K562 (cell line): ENCODE data around the gene HYCC2. TPM values are rescaled to one million over a fixed set of nuclear protein-coding genes. Genes with fewer than 3 reads are reported as not detected.

Experiments
- ATAC-seq: fragments of 200-7000 bp; cut with Tn5 transposase; 3 replicates; pipeline ENCODE4 v1.9.1; 2020; ENCODE audit warnings: moderate library complexity
- BruUV-seq: library from RNA; stranded (reverse); fragments of 400-500 nt; replicated peaks from 2 replicates; lab custom pipeline; 2021; lab: Mats Ljungman, UMichigan
- CTCF ChIA-PET: fragments of 300-600 bp; formaldehyde crosslinking; extraction: SDS; loops from one replicate; lab custom pipeline; 2021; ENCODE audit warnings: low intra/inter-chr PET ratio; lab: Yijun Ruan, JAX
- POLR2A ChIA-PET: fragments of 300-600, 350-650 bp; sonication (Branson Sonifier 250); formaldehyde crosslinking; extraction: SDS; loops from one replicate; lab custom pipeline; 2021; ENCODE audit warnings: antibody characterized with exemption, inconsistent platforms; lab: Yijun Ruan, JAX
- DNase-seq, 4 experiments: peaks; one replicate each; pipeline versions ENCODE4 v3.0.0 to v3.0.0-alpha.2; 2011 to 2018; ENCODE audit warnings: low spot score in 3 of 4, mixed read lengths in 3 of 4; ENCODE audit errors: extremely low read depth in 1 of 4
- FAIRE-seq: peaks from 2 replicates; lab custom pipeline; 2011; peaks lifted over from hg19 to GRCh38; lab: Jason Lieb, UNC
- H2AFZ ChIP-seq: 2 replicates; pipeline ENCODE4 v1.6.0; 2011; ENCODE audit warnings: low read depth, low read length, control low read depth, inconsistent platforms
- H3K27ac ChIP-seq: fragments of 200-600 bp; 3 replicates; pipeline ENCODE4 v1.8.0; 2011; ENCODE audit warnings: low read depth, mild to moderate bottlenecking, control low read depth, inconsistent platforms, low read length, moderate library complexity, mixed read lengths; ENCODE audit errors: extremely low read depth
- H3K27me3 ChIP-seq, 2 experiments: fragments of 300-600 bp in 1 of 2; 2 replicates in 1 of 2; 3 replicates in 1 of 2; pipeline versions ENCODE4 v1.6.0 to v1.8.0; 2011; ENCODE audit warnings: inconsistent platforms in 2 of 2, low read length in 2 of 2, mild to moderate bottlenecking in 1 of 2, mixed read lengths in 1 of 2, moderate library complexity in 1 of 2; ENCODE audit not compliant: control insufficient read depth in 2 of 2, insufficient read depth in 2 of 2
- H3K36me3 ChIP-seq: fragments of 300-600 bp; 3 replicates; pipeline ENCODE4 v1.8.0; 2011; ENCODE audit warnings: mild to moderate bottlenecking, low read length, inconsistent platforms; ENCODE audit not compliant: control insufficient read depth, insufficient read depth
- H3K4me1 ChIP-seq, 2 experiments: fragments of 200-600 bp in 1 of 2; replicated peaks in 1 of 2; 2 replicates in 1 of 2; 3 replicates in 1 of 2; pipeline versions ENCODE4 v1.5.1 to v1.8.0; 2011; ENCODE audit warnings: inconsistent platforms in 2 of 2, low read length in 2 of 2, mild to moderate bottlenecking in 1 of 2, mixed read lengths in 1 of 2, moderate library complexity in 1 of 2; ENCODE audit not compliant: control insufficient read depth in 2 of 2, insufficient read depth in 2 of 2
- H3K4me2 ChIP-seq: 2 replicates; pipeline ENCODE4 v1.6.1; 2011; ENCODE audit warnings: low read length, control low read depth, inconsistent platforms, mixed read lengths; ENCODE audit not compliant: insufficient read depth
- H3K4me3 ChIP-seq: fragments of 200-600 bp; sonication (generic), shearing (Covaris generic); 2 replicates; pipeline ENCODE4 v1.5.1; 2016; ENCODE audit warnings: control low read depth, inconsistent platforms
- H3K79me2 ChIP-seq: fragments of 200-600 bp; 3 replicates; pipeline ENCODE4 v1.8.0; 2011; ENCODE audit warnings: low read length, inconsistent platforms; ENCODE audit not compliant: control insufficient read depth, insufficient read depth
- H3K9ac ChIP-seq, 2 experiments: 2 replicates each; pipeline versions ENCODE4 v1.6.0 to v1.6.1; 2011; ENCODE audit warnings: low read depth in 2 of 2, low read length in 2 of 2, control low read depth in 1 of 2, inconsistent platforms in 1 of 2, mild to moderate bottlenecking in 1 of 2, mixed read lengths in 1 of 2; ENCODE audit not compliant: insufficient read depth in 1 of 2
- H3K9me1 ChIP-seq: one replicate; pipeline ENCODE4 v1.6.0; 2011; ENCODE audit warnings: inconsistent platforms, mild to moderate bottlenecking, low read length, moderate library complexity; ENCODE audit not compliant: control insufficient read depth, insufficient read depth
- H3K9me3 ChIP-seq: replicated peaks from 2 replicates; pipeline ENCODE4 v1.5.1; 2011; ENCODE audit warnings: low read depth, low read length, inconsistent platforms; ENCODE audit not compliant: control insufficient read depth, insufficient read depth
- H4K20me1 ChIP-seq: replicated peaks from 2 replicates; pipeline ENCODE4 v1.6.1; 2011; ENCODE audit warnings: low read length, inconsistent platforms, mixed read lengths; ENCODE audit not compliant: control insufficient read depth, insufficient read depth
- CBFA2T3 ChIP-seq: fragments of 450-650 bp; IDR thresholded peaks from 2 replicates; pipeline ENCODE4 v1.6.1; 2017
- CBX3 ChIP-seq, 2 experiments: IDR thresholded peaks; 1 replicate in 1 of 2; 2 replicates in 1 of 2; pipeline ENCODE4 v1.6.1; 2012; ENCODE audit warnings: inconsistent platforms in 2 of 2, low read length in 2 of 2, borderline replicate concordance in 1 of 2, control low read depth in 1 of 2
- HMBOX1 ChIP-seq: sonication (generic); IDR thresholded peaks from 2 replicates; pipeline ENCODE4 v1.6.1; 2016
- NFXL1 ChIP-seq: fragments of 450-650 bp; formaldehyde crosslinking; IDR thresholded peaks from 2 replicates; pipeline ENCODE4 v1.4.0; 2021; ENCODE audit warnings: mild to moderate bottlenecking
- PKNOX1 ChIP-seq: fragments of 450-650 bp; IDR thresholded peaks from 2 replicates; pipeline ENCODE4 v1.6.1; 2016
- POLR2AphosphoS5 ChIP-seq: IDR thresholded peaks from 2 replicates; pipeline ENCODE4 v1.6.1; 2011; ENCODE audit warnings: mild to moderate bottlenecking, low read depth, low read length, moderate library complexity; ENCODE audit not compliant: control insufficient read depth, insufficient read depth
- WGBS: fragments of 100-300 bp; shearing (Covaris generic); methylation state at CpG from one replicate; pipeline ENCODE4 v1.1.6; 2016; ENCODE audit warnings: low coverage, mixed read lengths; ENCODE audit not compliant: insufficient coverage; ENCODE audit errors: missing lambda C conversion rate; 5-methylcytosine and 5-hydroxymethylcytosine counted together
- in situ Hi-C: fragments of 300-500 bp; cut with MboI; formaldehyde crosslinking; loops from 4 replicates; pipeline ENCODE4 v1.15.0; 2018; ENCODE audit warnings: inconsistent platforms, mixed read lengths
- intact Hi-C: fragments of 100-400 bp; cut with micrococcal nuclease; formaldehyde crosslinking; loops from 2 replicates; pipeline ENCODE4 v1.14.2; 2022
- polyA plus RNA-seq, 8 experiments: library from polyadenylated mRNA; depleted of rRNA in 4 of 8; stranded (reverse) in 5 of 8; unstranded in 3 of 8; fragments of >200 nt; fragmentation: Nextera tagmentation in 2 of 8; fragmentation: Illumina TruSeq in 1 of 8; extraction: Ambion mirVana in 2 of 8; extraction: Trizol in 1 of 8; gene quantifications; 2 replicates each; pipeline versions ENCODE4 v1.2.1 to v1.2.3, GENCODE V29; 2011 to 2014; ENCODE audit warnings: inconsistent platforms in 1 of 8, missing spikeins in 1 of 8
- total RNA-seq, 7 experiments: library from RNA; depleted of rRNA in 6 of 7; stranded (reverse); fragments of >200 nt in 6 of 7; fragmentation: Illumina TruSeq in 2 of 7; extraction: Trizol in 2 of 7; gene quantifications; 2 replicates each; pipeline versions ENCODE4 v1.2.1 to v1.2.3, GENCODE V29; 2011 to 2021; ENCODE audit warnings: low replicate concordance in 1 of 7

HYCC2 gene
- total and polyA plus RNA-seq, 9 of the 15 experiments (the other 6 are each of a cell fraction or from before 2014, with no cell fraction given), result 5.4 to 20.0 (median 9.8) TPM

DNA sequence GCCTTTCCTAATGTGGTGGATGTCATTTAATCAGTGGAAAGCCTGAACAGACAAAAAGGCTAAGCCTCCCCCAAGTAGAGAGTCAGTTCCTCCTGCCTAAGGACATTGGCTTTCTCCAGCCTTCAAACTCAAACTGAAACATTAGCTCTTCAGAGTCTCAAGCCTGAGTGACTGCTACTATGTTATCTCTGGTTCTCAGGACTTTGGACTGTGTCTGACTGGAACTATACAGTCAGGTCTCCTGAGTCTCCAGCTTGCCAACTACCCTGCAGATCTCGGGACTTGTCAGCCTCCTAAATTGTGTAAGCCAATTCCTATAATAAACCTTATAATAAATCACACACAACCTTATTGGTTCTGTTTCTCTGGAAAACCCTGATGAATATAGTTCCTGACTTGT is 12.6 kb downstream of the HYCC2 start:
- H2AFZ ChIP-seq, result no peak overlapping the region
- H3K9me3 ChIP-seq, result no peaks in the 10 kb centered on the region
- peaks cover 14 to 36% of the 10 kb centered on the region in 2 experiments for H3K4me1 ChIP-seq
- H3K4me3 ChIP-seq, result no peak overlapping the region
- peaks cover 91% of the 10 kb centered on the region for H3K79me2 ChIP-seq
- POLR2A ChIA-PET, result interaction anchor here (0.7 to 0.9 kb wide), 2 partner anchors 9 to 20 kb away, joined by 3 to 4 read pairs; no protein-coding TSS in a partner anchor
- FAIRE-seq (peak; percentile 80), DNase-seq (peak in 2 of 4 experiments; percentile 22 to 59), ATAC-seq (peak; percentile 84)
- no peaks in the 10 kb centered on the region for H3K27me3 ChIP-seq
- H3K4me2 ChIP-seq, result no peak overlapping the region
- peaks cover 43% of the 10 kb centered on the region for H3K36me3 ChIP-seq
- intact Hi-C loops (no loop called here), in situ Hi-C loops (no loop called here)
- H4K20me1 ChIP-seq, result no peaks in the 10 kb centered on the region
- H3K9ac ChIP-seq, result no peak overlapping the region
- H3K27ac ChIP-seq, result peak overlapping the region; percentile 46; the same call in 1 of the 3 replicates
- CTCF ChIA-PET, result no interaction called here
- no peaks in the 10 kb centered on the region for H3K9me1 ChIP-seq
- BruUV-seq, result no TSS peak
- TF ChIP-seq CBX3 (IDR thresholded peaks at IDR 0.05; ENCODE audit: borderline replicate concordance in 1 of 2, low read length in 2 of 2) (0 out of 3 replicates have a peak, but pooled peaks of 1 of the 2 experiments have one; percentile 16), HMBOX1 (peak; percentile 36; the same call in 1 of the 2 replicates), PKNOX1 (peak; percentile 42; the same call in 1 of the 2 replicates), CBFA2T3 (peak; percentile 49; the same call in 1 of the 2 replicates), POLR2AphosphoS5 (0 out of 2 replicates have a peak, but pooled peaks have one; percentile 25), NFXL1 (no peak)
- 18% methylated on average over 1 of the region's 1 CpG for WGBS
